Panc1 (cell line): ENCODE data around the gene IL2.

Experiments
- POLR2AphosphoS5 ChIP-seq: IDR thresholded peaks from 2 replicates; pipeline ENCODE4 v1.6.1; 2012; ENCODE audit warnings: mild to moderate bottlenecking, low read depth, low read length, moderate library complexity
- TF ChIP-seq, protein P1 (sequence below): fragments of 450-650 bp; IDR thresholded peaks from 2 replicates; pipeline ENCODE4 v1.5.1; 2017; ENCODE audit warnings: mild to moderate bottlenecking

DNA sequence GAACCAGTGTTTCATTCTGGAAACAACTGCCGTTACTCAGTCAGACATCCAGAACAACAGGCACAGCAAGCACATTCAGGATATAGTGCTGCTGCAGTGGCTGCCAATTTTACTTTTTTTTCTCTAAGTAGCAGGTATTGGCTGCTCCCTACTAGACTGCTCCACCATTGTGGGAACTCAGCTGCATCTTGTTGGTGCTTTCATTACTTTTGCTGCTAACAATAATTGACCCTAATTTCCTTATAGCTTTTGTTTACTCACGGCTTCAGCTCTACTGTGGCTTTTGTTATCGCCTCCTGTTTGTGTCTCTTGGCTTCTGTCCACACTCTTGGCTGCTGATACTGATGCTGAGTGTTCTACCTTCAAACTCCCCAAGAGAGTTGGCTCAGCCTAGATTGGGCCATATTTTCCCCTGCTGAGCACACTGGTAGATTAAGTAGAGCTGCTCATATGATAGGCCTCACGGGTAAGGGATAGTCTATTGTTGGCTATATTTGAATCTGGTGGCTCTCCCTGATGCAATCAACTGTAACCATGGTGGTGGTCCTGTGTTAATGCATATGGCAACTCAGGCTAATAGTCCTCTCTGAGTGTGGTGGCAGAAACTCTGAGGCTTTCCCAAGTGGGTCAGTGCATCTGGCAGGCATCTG, 44.5 kb upstream of the IL2 start:
- TF ChIP-seq POLR2AphosphoS5, result no peak
- TF ChIP-seq, protein P1, sequence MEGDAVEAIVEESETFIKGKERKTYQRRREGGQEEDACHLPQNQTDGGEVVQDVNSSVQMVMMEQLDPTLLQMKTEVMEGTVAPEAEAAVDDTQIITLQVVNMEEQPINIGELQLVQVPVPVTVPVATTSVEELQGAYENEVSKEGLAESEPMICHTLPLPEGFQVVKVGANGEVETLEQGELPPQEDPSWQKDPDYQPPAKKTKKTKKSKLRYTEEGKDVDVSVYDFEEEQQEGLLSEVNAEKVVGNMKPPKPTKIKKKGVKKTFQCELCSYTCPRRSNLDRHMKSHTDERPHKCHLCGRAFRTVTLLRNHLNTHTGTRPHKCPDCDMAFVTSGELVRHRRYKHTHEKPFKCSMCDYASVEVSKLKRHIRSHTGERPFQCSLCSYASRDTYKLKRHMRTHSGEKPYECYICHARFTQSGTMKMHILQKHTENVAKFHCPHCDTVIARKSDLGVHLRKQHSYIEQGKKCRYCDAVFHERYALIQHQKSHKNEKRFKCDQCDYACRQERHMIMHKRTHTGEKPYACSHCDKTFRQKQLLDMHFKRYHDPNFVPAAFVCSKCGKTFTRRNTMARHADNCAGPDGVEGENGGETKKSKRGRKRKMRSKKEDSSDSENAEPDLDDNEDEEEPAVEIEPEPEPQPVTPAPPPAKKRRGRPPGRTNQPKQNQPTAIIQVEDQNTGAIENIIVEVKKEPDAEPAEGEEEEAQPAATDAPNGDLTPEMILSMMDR, result no peak
